Left forelimb (tissue), 1 donor: ENCODE data around the gene TMEM107.

Experiments used
- DNase-seq: peaks from one replicate; pipeline ENCODE4 v3.0.0-alpha.2; 2018; ENCODE audit warnings: low spot score

Gene TMEM107

DNA sequence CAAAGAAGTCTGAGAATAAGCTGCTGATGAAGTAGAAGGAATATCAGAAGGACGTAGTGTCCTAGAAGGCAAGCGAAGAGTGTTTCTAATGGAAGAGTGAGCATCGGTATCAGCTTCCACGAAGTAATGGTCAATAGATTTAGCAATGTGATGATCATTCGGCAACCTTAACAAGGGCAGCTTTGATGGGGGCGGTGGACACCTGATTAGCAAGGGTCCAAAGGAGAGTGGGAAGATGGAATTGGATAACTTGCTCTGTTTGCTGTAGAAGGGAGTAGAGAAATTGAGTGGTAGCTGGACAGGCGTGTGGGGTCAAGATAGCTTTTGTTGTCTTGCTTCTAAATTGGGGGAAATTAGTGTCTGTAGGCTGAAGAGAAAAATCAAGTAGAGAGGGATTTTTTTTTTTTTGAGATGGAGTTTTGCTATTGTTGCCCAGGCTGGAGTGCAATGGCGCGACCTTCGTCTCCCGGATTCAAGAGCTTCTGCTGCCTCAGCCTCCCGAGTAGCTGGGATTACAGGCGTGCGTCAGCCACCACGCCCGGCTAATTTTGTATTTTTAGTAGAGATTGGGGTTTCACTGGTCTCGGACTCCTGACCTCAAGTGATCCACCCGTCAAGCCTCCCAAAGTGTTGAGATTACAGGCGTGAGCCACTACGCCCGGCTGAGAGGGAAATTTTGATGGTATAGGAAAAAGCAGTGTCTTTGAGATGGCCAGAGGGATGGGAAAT, 38.4 kb downstream of the TMEM107 start:
- DNase-seq, result peak; percentile 59

DNA sequence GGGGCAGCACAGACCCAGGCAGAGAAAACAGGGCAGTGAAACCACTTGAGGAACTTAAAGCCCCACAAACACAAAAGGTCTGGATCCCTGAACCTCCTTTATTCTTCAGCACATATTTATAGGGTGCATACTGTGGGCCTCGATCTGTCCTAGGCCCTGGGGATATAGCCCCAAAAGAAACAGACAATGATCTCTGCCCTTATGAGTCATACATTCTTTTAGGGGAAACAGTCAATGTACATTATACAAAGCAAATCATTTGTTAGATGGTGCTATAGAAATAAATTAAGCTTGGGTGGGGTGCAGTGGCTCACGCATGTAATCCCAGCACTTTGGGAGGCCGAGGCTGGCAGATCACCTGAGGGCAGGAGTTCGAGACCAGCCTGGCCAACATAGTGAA, 42.2 kb downstream of the TMEM107 start:
- DNase-seq, result no peak

DNA sequence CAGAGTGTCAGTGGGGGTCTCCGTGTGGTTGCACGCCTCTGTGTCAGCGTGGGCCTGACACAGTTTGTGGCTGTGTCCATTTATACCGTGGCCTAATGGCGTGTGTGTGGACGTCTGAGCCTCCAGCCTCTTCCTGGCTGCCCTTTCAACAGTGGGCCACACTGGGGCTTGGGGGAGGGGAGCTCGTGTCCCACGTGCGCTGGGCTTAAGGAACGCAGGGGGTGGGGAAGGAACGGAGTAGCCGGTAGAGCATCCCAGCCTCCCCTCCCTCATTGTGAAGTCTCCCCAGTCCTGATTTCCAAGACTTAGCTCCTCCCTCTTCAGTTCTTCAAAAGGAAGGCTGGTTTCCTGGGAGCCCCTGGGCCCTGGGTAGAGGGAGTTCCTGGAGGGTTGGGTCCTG, 42.8 kb downstream of the TMEM107 start:
- DNase-seq, result no peak

DNA sequence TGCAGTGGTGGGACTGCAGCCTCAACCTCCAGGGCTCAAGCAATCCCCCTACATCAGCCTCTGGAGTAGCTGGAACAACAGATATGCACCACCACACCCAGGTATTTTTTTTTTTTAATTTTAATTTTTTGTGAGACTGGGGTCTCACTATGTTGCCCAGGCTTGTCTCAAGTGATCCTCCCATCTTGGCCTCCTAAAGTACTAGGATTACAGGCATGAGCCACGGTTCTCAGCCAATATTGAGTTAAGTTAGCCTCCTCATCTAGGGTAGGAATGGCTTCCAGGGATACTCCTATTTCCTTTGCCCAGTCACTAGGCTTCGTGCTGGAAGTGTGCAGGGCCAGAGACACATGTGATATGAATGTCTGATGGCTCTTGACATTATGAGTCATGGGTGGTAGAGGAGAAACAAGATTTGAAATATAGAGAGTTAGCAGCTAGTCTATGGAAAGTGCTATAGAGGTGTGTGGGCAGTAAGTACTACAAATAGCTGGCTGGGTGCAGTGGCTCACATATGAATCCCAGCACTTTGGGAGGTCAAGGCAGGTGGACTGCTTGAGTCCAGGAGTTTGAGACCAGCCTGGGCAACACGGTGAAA, 44.2 kb downstream of the TMEM107 start:
- DNase-seq, result no peak

DNA sequence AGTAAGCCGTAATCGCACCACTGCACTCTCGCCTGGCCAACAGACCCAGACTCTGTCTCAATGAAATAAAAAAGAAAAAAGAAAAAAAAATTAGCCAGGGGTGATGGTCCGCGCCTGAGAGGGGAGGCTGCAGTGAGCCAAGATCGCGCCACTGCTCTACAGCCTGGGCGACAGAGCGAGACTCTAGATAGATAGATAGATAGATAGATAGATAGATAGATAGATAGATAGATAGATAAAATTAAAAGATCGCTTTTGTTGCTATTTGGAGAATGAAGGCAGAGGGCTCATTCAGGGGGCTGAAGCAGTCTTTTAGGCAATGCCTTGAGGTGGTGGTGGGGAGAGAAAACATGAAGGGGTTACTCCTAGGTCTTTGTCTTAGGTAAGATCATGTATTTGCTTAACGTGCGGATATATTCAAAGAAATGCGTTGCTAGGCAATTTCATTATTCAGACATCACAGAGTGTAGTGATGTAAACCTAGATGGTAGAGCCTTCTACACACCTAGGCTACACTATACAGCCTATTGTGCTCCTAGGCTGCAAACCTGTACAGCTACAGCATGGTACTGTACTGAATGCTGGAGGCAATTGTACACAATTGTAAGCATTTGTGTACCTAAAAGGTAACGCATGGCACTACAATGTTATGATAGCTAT, 47.9 kb downstream of the TMEM107 start:
- DNase-seq, result no peak

DNA sequence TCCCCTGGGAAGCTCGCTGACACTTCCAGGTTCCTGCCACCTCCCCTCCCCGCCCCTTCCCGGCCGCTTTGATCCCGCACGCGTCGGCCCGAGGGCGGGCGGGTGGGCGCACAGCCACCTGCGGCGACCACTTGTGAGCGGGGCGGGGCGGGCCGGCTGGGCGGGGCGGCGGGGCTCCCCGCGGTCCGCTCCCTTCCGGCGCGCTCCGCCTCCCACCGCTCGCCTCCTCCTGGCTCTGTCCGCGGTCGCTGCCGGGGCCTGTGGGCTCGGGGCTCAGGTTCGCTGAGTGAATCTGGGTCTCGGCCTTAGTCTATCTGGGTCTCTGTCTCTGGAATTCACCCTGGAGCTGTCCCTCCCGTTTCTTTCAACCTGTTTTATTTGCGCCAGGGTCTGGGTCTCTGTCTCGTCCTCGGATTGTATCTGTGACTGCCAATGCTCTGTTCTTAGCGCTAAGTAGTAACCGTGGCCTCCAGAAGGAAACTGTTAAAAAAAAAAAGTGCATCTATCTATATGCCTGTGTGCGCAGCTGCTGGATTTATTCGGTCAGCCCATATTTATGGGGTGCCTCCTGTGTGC, 49.6 kb downstream of the TMEM107 start:
- peak; percentile 76 for DNase-seq

DNA sequence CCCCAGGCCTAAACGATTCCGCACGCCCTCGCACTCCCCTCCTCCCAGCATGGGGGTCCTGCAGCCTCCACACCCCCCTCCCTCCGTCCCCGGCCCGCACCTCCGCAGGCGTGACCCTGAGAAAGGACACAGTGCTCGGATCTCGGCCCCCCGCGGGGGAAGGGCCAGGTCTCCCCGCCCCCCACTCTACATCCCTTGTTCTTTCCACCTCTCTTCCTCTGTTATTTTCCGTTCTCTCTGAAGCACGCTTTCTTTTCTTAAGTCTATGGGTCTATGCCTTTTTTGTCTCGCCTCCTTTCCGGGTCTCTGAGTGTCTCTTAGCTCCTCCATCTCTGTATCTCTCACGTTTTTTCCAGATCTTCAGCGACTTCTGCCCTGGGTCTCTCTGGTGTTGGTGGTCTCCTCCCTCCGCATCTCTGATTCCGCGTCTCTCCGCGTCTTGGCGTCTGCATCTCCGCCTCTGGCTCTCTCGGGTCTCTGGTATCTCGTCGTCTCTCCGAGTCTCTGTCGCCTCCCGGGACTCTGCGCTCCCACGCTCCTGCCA, 50.2 kb downstream of the TMEM107 start:
- peak; percentile 70 for DNase-seq

DNA sequence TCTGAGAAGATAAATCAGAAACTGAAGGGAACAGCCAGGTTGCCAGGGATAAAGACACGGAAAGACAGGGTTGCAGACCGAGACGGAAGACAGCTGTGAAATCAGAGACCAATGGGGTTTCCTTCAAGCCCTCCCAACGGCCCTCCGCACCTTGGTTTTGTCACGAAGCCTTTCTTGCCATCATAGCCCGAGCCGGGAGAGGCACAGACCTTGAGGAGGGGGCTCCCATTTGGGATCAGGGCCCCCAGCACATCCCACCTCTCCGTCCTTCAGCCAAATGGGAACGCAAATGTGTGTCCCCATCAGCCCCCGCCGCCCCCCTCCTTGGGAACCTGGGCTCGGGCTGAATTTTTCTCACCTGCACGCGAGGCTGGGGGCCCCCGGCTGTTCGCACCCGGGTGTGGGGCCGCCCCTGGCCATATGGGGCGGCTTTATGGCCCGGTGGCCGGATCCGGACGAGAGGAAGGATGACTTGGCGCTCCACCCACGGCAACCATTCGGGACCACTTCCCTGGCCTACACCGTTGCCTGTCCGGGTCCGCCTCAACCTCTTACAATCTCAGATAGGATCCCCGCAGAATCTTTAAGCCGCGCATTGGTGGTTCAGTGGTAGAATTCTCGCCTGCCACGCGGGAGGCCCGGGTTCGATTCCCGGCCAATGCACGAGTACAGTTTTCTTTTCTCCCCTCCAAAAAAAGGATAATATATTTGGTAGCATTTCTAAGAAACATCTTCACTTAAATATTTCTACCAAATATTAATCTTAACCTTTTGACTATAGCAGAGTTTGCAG, 50.8 kb downstream of the TMEM107 start:
- DNase-seq, result peak; percentile 94

DNA sequence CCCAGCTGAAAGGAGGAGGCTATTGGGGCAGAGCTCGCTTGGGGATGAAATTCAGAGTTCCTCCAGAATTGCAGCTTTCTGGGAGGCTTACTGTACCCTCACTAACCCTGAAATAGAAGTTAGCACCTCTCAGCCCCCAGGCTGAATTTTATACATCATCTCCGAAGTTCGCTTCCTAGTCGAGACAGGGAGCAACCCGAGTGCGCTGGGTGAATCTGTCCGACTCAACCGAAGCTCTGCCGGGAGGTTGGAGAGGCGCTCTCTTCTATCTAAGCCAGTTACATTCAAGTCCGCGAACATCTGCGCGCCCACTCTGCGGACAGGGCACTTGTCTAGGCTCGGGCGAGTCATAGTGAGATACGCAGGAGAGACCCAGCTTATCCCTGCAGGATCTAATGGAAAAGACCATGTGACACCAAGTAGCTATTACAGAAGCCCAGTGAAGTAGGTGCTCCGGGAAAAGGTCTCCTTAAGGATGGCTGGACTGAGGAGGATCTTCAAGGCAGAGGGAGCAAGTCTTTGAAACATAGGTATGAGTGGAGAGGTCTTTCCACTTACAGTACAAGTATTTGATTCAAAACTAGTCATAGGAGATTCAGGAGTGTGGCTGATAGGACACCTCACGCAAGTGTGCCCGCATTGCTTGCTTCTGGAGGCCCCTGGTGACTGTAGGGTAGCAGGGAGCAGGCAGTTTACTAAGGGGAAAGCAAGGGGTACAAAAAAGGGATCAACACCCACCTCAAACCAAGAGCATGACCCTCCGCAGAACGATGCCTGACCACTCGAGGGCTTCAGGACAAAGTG, 51.6 kb downstream of the TMEM107 start:
- no peak for DNase-seq

DNA sequence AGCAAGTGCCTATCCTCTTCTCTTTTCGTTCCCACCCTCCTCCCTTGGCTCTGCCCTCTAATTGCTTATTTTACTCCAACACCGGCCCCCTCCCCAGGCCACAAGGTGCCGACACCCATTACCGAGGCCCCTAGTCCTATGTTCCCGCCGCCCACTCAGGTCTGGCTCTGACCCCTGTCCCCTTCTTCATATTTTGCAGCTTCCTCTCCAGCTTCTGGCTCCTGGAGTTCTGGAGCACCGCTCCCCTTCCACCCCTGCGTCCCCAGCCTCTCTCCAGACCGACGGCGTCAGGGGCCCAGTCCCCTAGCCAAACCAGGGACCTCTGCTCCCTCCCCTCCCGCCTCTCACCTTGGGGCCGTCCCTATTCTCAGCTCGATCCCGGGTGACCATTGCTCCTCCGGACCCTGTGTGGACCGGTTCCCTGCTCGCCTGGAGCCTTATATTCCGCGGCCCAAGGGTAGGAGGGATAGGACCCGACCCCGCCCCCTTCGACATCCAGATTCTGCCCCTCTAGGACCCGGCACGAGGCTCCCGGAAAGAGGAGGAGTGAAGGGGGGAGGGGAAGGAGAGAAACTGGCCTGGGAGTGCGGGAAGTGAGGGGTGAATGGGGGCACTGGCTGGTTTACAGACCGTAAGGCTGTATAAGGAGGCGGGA, 52.4 kb downstream of the TMEM107 start, which contains the start of gene HES7:
Gene HES7 (minus strand): TSS at position 412 of the 655 bp plus-strand sequence. CDS start 22 bp downstream, at position 390.
- DNase-seq, result no peak

DNA sequence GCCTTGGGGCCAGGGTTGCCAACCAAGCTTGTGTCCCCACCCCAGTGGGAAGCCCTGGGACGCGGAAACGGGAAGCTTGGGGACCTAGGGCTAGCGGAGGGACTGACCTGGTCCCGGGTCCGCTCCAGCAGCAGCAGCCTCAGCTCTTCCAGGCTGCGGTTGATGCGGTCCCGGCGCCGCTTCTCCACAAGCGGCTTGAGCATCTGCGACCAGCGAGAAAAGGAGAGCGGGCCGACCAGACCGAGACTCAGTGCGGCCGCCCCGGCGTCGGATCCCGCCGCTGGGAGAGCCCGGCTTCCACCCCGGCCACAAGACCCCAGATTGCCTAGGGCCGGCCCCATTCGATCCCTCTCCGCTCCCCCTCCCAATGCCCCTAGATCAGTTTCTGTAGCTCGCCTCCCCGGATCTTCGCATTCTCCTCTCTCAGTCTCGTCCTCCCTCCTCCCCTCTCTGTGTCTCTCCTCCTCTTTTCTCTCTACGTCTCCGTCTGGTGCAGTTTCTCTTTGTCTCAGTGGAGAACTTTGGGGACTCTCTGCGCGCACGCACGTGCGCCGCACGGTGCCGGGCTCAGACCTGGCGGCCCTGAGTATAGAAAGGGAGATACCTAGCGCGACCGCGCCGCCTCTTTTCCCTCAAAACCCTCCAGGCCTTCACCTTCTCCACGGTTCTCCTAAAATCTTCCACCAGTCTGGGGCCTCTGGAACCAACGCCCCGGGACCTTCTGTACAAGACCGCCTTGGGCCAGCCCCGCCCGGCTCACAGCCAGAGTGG, 53.1 kb downstream of the TMEM107 start:
- DNase-seq, result no peak
